Raji (cell line): ENCODE measurements around the gene HSPA4.

Experiments used
- POLR2A ChIP-seq: IDR thresholded peaks from 2 replicates; pipeline ENCODE4 v1.6.1; 2011; ENCODE audit warnings: low read depth, low read length, control low read depth; ENCODE audit not compliant: insufficient read depth

HSPA4 gene

DNA sequence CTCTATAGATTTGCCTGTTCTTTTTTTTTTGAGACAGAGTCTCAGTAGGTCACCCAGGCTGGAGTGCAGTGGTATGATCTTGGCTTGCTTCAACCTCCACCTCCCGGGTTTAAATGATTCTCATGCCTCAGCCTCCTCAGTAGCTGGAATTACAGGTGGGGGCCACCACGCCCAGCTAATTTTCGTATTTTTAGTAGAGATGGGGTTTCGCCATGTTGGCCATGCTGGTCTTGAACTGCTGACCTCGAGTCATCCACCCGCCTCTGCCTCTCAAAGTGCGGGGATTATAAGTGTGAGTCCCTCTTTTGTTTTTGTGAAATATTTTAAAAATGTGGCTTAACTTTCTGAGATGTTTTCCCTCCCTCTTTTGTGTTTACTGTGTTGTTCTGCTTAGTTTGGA lies 29.2 kb downstream of the HSPA4 start:
- TF ChIP-seq POLR2A = no peak

DNA sequence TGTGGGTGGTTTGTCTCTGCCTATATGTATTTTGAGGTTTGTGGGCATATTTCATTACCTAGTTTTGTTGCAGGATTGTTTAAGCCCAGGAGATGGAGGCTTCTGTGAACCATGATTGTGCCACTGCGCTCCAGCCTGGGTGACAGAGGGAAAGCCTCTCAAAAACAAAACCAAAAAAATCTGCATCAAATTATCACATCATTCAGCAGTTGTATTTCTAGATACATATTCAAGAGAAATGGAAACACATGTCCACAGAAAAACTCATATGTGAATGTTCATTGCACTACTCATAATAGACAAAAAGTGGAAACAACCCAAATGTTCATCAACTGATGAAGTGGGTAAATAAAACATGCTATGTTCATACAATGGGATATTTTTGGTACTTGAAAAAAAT lies 29.9 kb downstream of the HSPA4 start:
- no peak for TF ChIP-seq POLR2A

DNA sequence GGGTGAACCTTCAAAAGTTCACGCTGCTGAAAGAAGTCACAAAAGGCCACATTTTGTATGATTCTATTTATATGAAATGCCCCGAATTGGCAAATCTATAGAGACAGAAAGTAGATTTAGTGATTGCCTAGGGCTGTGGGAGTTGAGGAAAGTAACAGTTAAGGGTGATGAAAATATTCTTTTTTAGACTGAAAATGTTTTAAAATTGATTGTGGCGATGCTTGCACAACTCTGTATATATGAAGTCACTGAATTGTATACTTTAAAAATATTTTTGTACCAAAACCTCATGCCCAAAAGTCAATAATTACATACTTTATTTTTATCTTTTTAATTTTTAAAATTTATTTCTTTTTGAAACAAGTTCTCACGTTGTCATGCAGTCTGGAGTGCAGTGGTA lies 30.3 kb downstream of the HSPA4 start:
- no peak for TF ChIP-seq POLR2A

DNA sequence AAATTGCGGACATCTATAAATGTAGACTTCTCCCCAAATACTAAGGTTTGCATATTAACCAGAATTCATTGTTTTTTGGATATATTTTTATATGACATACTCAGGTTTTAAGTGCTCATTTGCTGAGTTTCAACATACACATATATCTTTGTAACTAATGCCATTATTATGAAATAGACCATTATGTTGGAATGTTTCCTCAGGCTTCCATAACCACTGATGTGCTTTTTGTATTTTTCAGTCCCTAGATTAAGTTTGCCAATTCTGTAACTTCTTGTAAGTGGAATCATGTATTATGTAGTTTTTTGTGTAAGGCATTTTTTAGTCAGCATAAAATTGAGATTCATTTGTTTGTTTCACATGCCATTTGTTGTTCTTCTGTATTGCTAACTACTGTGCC lies 32.1 kb downstream of the HSPA4 start:
- TF ChIP-seq POLR2A = no peak

DNA sequence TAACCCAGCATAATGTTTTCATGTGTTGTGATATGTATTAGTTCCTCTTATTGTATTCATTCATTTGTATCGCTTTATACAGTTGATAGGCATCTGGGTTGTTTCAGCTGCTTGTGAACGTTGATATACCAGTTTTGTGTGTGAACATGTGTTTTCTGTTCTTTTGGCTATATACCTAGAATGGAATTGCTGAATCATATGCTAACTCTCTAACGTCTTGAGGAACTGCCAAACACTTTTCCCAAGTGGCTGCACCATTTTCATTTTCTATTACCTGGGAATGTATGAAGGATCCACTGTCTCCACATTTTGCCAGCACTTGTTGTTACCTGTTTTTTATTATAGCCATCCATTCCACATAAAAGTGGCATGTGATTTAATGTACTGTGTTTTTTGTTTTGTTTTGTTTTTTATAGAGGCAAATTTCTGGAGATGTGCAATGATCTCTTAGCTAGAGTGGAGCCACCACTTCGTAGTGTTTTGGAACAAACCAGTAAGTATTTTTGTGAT lies 34.6 kb downstream of the HSPA4 start:
- no peak for TF ChIP-seq POLR2A

DNA sequence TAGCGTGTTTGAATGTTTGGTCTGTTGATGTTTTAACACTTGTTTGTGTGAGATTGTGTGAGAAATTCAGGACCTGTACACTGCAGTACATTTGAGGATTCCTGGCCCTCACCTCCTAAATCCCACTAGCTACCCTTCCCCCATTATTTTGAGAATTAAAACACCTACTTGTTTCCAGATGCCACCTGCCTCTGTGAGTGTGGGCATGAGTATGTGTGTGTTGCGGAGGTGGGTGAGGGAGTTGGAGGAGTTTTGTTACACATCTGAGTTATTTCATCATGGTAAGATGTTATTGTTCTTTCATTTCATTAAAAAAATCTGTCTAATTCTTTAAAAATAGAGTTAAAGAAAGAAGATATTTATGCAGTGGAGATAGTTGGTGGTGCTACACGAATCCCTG lies 36.3 kb downstream of the HSPA4 start:
- no peak for TF ChIP-seq POLR2A

DNA sequence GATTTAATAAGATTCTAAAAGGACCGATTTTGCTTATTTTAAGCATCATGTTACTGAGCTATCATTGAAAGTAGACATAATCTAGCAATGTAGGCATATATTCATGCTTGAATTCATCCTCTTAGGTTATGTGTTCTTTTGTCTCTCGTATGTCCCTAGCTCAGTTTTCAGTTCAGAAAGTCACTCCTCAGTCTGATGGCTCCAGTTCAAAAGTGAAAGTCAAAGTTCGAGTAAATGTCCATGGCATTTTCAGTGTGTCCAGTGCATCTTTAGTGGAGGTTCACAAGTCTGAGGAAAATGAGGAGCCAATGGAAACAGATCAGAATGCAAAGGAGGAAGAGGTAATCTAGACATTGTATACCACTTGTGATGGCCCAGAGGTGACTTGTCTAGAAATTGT lies 39.2 kb downstream of the HSPA4 start:
- TF ChIP-seq POLR2A = no peak

DNA sequence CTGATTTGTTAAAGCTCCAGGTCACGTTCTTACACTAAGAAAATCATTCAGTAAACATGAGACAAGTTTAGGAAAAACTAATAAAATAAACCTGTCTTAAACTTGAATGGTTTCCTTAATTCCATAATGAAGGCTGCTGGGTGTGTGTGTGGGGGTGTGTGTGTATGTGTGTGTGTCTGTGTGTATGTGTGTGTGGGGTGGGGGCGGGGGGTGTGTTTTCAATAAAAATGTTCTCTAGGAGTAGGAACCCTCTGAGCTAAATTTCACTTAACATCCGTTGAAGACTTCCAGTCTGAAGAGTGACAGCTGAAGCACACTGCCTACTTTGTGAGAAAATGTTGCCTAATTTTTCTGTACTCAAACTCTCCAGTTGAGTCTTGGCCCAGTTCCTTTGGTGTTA lies 54.5 kb downstream of the HSPA4 start:
- TF ChIP-seq POLR2A = no peak

DNA sequence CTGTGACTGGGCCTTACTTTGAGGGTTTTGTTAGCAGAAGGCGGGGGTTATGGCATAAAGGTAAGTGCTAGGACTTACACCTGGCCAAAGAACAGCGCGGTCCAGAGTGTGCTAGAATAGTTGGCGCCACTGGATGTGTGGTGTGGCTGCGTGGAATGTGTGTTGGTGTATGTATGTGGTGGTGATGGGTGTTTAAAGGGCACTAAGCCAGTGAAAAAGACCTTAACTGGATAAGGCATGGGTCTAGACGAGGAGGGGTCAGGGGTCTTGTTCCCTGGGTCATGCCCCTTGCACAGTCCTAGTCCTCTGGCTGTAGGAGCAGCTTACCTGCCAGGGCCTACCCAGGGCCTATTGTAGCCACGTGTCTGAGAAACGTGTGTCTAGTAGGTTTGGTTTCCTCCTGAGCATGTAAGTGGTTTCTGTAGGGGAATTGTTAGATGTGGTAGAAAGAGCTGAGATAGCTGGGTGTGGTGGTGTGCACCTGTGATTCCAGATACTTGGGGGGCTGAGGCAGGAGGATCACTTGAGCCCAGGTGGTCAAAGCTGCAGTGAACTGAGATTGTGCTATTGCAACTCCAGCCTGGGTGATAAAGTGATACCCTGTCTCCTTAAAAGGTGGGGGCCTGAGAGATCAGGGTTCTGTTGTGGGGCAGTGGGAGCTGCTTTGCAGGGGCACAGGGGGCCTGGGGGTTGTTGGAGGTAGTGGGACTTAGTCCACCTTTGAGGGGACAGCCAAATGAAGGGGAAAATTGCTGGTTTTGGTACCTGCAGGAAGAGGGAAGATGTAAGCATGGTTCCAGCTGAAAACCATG lies 55.2 kb downstream of the HSPA4 start:
- no peak for TF ChIP-seq POLR2A

DNA sequence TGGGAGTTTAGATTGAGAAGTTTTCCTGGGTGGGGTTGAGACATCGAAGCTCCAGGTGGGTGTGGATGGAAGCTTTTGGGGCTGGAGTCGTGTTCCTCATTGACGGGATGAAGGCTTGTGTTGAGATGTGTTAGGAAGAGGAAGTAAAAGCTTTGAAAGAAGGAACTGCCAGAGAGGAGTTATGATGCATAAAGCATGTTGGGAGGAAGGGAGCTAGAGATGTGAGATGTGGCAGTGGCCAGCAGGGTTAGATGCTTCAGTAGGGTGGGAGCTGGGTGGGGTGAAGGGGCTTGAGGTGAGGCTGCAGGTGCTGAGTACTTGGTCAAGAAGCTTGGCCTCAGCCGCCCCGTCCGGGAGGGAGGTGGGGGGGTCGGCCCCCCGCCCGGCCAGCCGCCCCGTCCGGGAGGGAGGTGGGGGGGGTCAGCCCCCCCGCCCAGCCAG lies 56.7 kb downstream of the HSPA4 start:
- no peak for TF ChIP-seq POLR2A

DNA sequence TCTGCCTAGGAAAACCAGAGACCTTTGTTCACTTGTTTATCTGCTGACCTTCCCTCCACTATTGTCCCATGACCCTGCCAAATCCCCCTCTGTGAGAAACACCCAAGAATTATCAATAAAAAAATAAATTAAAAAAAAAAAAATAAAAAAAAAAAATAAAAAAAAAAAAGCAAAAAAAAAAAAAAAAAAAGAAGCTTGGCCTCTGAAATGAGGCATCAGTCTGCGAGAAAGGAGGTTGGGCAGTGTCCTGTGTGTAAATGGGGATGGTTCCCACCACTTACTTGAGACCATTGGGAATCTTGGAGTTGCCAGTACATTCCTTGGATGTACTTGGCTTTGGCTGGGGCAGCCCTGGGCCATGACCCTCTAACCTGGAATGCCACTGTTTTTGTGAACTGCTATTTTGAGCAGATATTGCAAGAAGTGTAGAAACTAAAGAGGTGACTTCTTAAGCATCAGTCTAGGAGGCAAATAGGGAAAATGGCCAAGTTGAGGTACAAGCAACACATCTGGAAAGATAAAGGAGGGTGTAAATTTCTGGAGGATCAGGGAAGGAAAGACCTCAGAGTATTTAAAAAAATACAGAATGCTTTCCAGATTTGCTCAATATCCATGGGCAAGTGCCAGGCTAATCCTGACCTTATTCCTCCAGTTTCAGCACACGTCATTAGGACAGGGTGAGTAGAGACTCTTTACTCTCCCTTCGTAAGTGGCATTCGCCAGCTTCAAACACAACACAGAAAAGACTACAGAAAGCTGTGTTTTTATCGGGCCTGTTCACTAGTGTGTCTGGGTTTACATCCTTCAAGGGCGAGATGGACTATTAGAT lies 58.1 kb downstream of the HSPA4 start:
- no peak for TF ChIP-seq POLR2A

DNA sequence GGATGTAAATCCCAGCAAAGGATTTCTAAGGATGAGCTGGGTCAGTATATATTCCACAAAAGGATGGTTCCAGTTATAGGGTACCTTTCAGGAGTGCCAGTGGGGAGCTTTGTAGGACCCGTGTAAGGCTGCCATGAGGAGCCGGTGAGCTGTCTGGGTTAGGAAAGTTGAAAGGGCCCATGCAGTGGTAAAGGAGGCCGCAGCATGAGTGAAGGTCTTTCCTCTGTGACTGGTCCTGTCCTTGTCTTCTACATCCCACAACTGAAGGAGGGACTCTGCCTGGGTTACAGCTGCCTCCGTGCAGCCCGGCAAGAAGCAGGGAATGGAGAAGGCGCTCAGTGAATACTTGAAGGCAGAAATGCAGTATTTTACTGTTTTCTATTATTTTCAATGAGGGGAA lies 58.9 kb downstream of the HSPA4 start:
- TF ChIP-seq POLR2A = no peak

DNA sequence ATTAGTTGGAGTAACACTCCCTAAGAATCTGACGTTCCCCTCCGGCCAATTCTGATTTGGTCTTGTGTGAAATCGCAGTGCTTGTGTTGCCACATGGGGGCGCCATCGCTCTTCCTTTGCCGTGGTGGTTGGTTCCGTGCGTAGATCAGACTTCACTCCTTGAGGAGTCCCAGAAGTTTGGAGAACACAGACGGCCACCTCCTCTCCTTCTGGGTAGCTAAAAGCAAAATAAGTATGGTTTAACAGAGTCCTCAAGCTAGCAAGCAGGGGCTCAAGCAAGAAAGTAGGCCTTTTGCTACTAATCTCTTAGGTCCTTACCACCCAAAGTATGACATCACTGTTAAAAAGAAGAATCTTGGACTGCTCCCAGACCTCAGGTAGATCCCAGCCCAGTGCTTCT lies 59.5 kb downstream of the HSPA4 start:
- TF ChIP-seq POLR2A = no peak

DNA sequence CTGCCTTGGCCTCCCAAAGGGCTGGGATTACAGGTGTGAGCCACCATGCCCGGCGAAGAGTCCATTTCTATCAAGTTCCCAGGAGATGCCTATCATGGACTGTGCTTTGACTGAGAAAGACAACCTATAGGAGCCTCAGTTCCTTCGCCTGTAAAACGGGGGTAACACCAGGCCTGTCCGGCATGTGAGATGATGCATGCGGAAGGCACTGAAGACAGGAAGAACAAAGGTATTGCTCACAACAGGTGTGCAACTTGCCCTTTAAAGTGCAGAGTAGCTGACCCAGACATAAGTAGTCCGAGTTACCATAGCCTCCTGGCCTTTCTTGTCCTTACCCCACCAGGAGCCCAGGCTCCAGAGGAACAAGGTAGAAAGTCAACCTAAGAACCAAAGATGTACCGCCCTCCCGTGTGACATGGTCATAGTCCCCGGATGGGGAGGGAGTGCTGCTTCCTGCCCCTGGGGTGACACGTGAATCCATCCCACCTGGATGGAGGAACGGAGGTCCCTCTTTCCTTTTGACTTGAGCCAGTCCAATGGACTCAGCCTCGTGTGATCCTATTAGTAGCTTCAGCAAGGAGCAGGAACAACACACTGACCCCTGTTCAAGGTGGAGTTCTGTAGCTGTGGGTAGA lies 60.3 kb downstream of the HSPA4 start:
- TF ChIP-seq POLR2A = no peak

DNA sequence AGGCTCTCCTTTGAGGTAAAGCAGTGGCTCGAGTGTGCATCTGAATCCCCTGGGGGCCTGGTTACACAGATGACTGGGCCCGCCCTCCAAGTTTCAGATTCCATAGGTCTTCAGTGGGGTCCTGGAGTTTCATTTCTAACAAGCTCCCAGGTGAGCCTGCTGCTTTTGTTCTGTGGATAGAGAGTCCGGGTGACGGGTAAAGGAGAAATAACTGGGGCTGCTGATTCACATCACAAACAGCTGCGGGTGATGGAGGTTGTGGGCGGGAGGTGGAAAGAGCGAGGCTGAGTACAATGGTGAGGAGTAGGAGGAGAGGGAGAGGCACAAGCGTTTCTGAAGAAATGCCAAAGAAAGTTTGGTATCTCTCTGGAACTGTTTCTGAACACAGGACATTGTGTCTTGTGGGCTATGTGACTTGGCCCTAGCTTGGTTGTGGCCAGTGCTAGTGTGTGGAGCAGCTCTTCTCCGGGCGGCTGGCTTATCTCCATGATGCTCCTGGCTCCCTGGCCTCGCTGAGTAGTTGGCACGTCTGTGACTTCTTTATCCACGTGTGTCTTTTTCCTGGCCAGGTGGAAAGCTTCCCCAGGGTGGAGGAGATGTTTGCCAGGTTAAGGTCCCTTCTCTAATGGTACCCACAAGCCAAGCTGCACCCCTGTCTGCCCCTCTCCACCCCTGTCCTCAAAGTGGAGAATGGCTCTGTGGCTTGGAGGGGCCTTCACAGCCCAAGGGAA lies 61.7 kb downstream of the HSPA4 start:
- TF ChIP-seq POLR2A = no peak
